HL-60 (cell line): ENCODE measurements around the gene DENND1A.

Source experiments
- DNase-seq, 2 experiments: peaks; one replicate each; pipeline ENCODE4 v3.0.0-alpha.2; 2010 to 2020; ENCODE audit warnings: low read depth in 1 of 2, low spot score in 1 of 2
- H3K27ac ChIP-seq: fragments of 250-450 bp; sonication (Bioruptor Pico); replicated peaks from 2 replicates; pipeline ENCODE4 v1.5.1; 2020; ENCODE audit warnings: mild to moderate bottlenecking, moderate library complexity
- H3K27me3 ChIP-seq: fragments of 250-450 bp; sonication (Bioruptor Pico); 2 replicates; pipeline ENCODE4 v1.5.1; 2021; ENCODE audit warnings: mild to moderate bottlenecking, moderate library complexity; ENCODE audit not compliant: insufficient read depth, poor library complexity, severe bottlenecking
- H3K4me3 ChIP-seq: replicated peaks from 2 replicates; pipeline ENCODE4 v1.5.1; 2011; ENCODE audit warnings: mild to moderate bottlenecking, control low read depth, low read length; ENCODE audit not compliant: insufficient read depth
- GABPA ChIP-seq: IDR thresholded peaks from 2 replicates; pipeline ENCODE4 v1.6.1; 2012; ENCODE audit warnings: low read depth
- POLR2AphosphoS5 ChIP-seq: IDR thresholded peaks from 2 replicates; pipeline ENCODE4 v1.6.1; 2012; ENCODE audit warnings: low read depth
- SPI1 ChIP-seq: IDR thresholded peaks from 2 replicates; pipeline ENCODE4 v1.6.1; 2012; ENCODE audit warnings: low read depth, mild to moderate bottlenecking, borderline replicate concordance
- TF ChIP-seq, protein P1 (sequence below): IDR thresholded peaks from 2 replicates; pipeline ENCODE4 v1.6.1; 2012; ENCODE audit warnings: low read depth; ENCODE audit not compliant: insufficient replicate concordance
- TF ChIP-seq, protein P2 (sequence below): IDR thresholded peaks from one replicate; pipeline ENCODE4 v1.5.1; 2011; ENCODE audit warnings: low read length, control low read depth, inconsistent platforms; ENCODE audit not compliant: insufficient read depth

Gene DENND1A

DNA sequence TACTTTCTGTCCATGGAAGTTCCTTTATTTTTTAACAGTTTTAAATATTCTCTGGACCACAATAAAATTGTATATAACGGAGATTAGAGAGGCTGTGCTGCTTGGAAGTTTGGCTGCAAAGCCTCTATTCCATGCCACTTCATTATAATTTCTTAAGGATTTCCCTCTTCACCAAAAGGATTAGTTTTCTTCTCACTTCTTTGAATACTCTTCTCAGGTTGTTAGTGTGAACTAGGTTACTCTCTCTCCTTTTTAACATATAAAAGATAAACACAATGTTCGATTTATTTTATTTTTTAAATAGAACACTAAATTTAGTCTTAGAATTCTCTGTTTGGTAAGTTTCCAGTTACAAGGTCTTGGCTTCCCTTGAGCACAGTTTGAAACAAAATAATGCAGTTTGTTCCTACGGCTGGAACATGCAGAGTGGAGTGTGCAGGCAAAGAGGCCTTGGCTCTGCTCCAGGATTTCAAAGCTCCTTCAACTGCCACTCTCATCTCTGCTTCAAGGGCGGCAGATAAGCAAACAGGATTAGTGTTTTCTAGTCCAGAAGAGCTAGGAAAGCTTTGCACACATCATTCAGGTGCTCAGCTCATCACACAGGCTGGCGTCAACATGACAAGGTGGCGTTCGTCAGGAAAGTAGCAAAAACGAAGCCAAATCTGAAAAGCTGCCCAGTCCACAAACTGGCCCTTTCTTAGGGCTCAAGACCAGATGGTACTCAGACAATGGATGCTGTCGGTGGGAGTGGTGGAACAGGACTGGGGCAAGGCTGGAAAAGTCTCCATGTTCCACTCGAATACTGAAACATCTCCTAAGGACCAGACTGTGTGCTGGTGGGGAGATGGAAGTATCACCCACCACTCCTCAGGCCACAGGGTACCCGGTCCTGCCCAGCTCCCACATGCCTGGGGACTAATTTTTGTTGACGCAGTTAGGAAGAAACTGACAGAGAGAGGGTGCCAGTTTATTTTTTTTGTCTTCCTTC lies 287.3 kb downstream of the DENND1A start:
- H3K27me3 ChIP-seq, result no peaks in the 10 kb centered on the region
- no peak overlapping the region for H3K4me3 ChIP-seq
- TF ChIP-seq, protein P1, sequence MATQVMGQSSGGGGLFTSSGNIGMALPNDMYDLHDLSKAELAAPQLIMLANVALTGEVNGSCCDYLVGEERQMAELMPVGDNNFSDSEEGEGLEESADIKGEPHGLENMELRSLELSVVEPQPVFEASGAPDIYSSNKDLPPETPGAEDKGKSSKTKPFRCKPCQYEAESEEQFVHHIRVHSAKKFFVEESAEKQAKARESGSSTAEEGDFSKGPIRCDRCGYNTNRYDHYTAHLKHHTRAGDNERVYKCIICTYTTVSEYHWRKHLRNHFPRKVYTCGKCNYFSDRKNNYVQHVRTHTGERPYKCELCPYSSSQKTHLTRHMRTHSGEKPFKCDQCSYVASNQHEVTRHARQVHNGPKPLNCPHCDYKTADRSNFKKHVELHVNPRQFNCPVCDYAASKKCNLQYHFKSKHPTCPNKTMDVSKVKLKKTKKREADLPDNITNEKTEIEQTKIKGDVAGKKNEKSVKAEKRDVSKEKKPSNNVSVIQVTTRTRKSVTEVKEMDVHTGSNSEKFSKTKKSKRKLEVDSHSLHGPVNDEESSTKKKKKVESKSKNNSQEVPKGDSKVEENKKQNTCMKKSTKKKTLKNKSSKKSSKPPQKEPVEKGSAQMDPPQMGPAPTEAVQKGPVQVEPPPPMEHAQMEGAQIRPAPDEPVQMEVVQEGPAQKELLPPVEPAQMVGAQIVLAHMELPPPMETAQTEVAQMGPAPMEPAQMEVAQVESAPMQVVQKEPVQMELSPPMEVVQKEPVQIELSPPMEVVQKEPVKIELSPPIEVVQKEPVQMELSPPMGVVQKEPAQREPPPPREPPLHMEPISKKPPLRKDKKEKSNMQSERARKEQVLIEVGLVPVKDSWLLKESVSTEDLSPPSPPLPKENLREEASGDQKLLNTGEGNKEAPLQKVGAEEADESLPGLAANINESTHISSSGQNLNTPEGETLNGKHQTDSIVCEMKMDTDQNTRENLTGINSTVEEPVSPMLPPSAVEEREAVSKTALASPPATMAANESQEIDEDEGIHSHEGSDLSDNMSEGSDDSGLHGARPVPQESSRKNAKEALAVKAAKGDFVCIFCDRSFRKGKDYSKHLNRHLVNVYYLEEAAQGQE, result no peak
- TF ChIP-seq, protein P2, sequence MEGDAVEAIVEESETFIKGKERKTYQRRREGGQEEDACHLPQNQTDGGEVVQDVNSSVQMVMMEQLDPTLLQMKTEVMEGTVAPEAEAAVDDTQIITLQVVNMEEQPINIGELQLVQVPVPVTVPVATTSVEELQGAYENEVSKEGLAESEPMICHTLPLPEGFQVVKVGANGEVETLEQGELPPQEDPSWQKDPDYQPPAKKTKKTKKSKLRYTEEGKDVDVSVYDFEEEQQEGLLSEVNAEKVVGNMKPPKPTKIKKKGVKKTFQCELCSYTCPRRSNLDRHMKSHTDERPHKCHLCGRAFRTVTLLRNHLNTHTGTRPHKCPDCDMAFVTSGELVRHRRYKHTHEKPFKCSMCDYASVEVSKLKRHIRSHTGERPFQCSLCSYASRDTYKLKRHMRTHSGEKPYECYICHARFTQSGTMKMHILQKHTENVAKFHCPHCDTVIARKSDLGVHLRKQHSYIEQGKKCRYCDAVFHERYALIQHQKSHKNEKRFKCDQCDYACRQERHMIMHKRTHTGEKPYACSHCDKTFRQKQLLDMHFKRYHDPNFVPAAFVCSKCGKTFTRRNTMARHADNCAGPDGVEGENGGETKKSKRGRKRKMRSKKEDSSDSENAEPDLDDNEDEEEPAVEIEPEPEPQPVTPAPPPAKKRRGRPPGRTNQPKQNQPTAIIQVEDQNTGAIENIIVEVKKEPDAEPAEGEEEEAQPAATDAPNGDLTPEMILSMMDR, result no peak
- TF ChIP-seq SPI1, result no peak
- TF ChIP-seq POLR2AphosphoS5, result no peak
- TF ChIP-seq GABPA, result no peak
- no peak for DNase-seq
- H3K27ac ChIP-seq, result no peak overlapping the region

DNA sequence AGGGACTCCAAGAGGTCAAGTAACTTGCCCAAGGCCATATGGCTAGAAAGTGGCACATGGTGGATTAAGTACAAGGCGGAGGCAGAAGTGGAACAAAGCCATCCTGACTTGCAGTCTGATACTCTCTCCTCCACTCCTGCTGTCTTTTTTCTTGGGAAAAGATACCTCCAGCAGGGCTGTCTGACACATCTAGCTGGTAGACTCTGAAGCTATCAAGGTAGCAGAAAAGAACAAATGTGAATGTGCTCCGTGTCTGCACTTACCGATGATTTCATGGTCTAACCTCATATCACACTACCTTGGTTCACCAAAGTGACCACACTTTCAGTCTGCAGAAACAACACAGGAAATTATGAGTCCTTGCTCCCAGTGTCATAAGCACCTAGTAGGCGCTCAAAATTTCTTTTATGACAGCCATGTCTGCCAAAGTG lies 289.1 kb downstream of the DENND1A start:
- DNase-seq, result no peak
- Histone ChIP-seq H3K27me3 (no peaks in the 10 kb centered on the region), H3K4me3 (no peak overlapping the region), H3K27ac (no peak overlapping the region)
- no peak for TF ChIP-seq POLR2AphosphoS5
- TF ChIP-seq, protein P2, result no peak
- TF ChIP-seq, protein P1, result no peak
- TF ChIP-seq GABPA, result no peak
- no peak for TF ChIP-seq SPI1

DNA sequence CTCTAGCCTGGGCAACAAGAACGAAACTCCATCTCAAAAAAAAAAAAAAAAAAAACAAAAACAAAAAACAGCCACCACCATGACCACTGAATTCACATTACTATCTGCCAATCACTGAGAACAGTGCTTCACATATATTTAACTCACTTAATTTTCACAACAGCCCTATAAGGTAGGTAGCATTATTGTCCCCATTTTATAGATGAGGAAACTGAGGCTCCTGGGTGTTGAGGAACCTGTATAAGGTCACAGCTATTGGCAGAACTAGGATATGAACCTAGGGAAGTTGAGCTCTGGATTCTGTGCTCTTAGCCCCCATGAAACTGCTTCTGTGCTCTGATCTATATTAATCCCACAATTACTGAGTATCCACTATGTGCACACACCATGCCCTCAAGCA lies 290.2 kb downstream of the DENND1A start:
- Histone ChIP-seq H3K27ac (no peak overlapping the region), H3K27me3 (no peaks in the 10 kb centered on the region), H3K4me3 (no peak overlapping the region)
- DNase-seq, result no peak
- TF ChIP-seq, protein P1, result no peak
- TF ChIP-seq POLR2AphosphoS5 (no peak), SPI1 (no peak), GABPA (no peak)
- TF ChIP-seq, protein P2, result no peak
